Kidney (tissue), 14 donors: ENCODE data around the gene SYCE1L. TPM values are rescaled to one million over a fixed set of nuclear protein-coding genes. Genes with fewer than 3 reads are reported as not detected.

Source experiments
- DNase-seq, 5 donors: peaks; one replicate each; pipeline ENCODE4 v3.0.0-alpha.2; 2013 to 2020
- FAIRE-seq: peaks from 2 replicates; lab custom pipeline; 2012; peaks lifted over from hg19 to GRCh38; lab: Jason Lieb, UNC
- H3K27ac ChIP-seq, 2 donors: one replicate each; pipeline ENCODE4 v1.7.0; 2013; ENCODE audit warnings: low read depth in 2 of 2, low read length in 2 of 2, inconsistent platforms in 1 of 2
- H3K27me3 ChIP-seq: one replicate; pipeline ENCODE4 v1.7.1; 2013; ENCODE audit warnings: low read length, inconsistent platforms; ENCODE audit not compliant: control insufficient read depth, insufficient read depth
- H3K36me3 ChIP-seq, 3 donors: one replicate each; pipeline versions ENCODE4 v1.7.0 to v1.7.1; 2013; ENCODE audit warnings: low read length in 3 of 3, control low read depth in 1 of 3, inconsistent platforms in 1 of 3; ENCODE audit not compliant: insufficient read depth in 3 of 3, control insufficient read depth in 2 of 3
- H3K4me1 ChIP-seq, 3 donors: one replicate each; pipeline versions ENCODE4 v1.7.0 to v1.7.1; 2013; ENCODE audit warnings: low read length in 3 of 3, inconsistent platforms in 1 of 3, low read depth in 1 of 3; ENCODE audit not compliant: control insufficient read depth in 2 of 3, insufficient read depth in 2 of 3
- H3K4me3 ChIP-seq, 3 donors: one replicate each; pipeline versions ENCODE4 v1.7.0 to v1.8.1; 2013; ENCODE audit warnings: low read length in 3 of 3, control low read depth in 1 of 3, inconsistent platforms in 1 of 3
- H3K9ac ChIP-seq, 3 donors: one replicate each; pipeline versions ENCODE4 v1.7.0 to v1.7.1; 2013; ENCODE audit warnings: low read length in 3 of 3, control low read depth in 1 of 3, inconsistent platforms in 1 of 3
- H3K9me3 ChIP-seq, 3 donors: one replicate each; pipeline versions ENCODE4 v1.7.0 to v1.7.1; 2013; ENCODE audit warnings: low read length in 3 of 3, control low read depth in 1 of 3, inconsistent platforms in 1 of 3; ENCODE audit not compliant: control insufficient read depth in 2 of 3, insufficient read depth in 1 of 3
- CTCF ChIP-seq: IDR thresholded peaks from 3 replicates; pipeline ENCODE4 v1.5.1; 2012; ENCODE audit warnings: mild to moderate bottlenecking, moderate library complexity, borderline replicate concordance; ENCODE audit not compliant: insufficient read depth; ENCODE audit errors: extremely low read depth
- intact Hi-C: fragments of 100-400 bp; cut with DNase I; formaldehyde crosslinking; loops from one replicate; pipeline ENCODE4 v1.11.1; 2022
- polyA plus RNA-seq: library from polyadenylated mRNA; stranded (reverse); fragments of 350-450 nt; fragmentation: Illumina TruSeq; extraction: RNeasy Lipid Tissue Mini Kit (QIAGEN cat#74804); gene quantifications from one replicate; pipeline ENCODE4 v1.2.3, GENCODE V29; 2014; ENCODE audit warnings: low read depth, low replicate concordance; ENCODE audit not compliant: insufficient read depth
- total RNA-seq: library from RNA; stranded (reverse); fragmentation: NEBNext Ultra II Directional; extraction: Animal tissue kit (Norgen Biotek cat#: 25700); gene quantifications from one replicate; pipeline ENCODE4 v1.2.1, GENCODE V29; 2021
- donor health status: control.
- donor health status: control.
- donor health status: control.
- donor health status: control.
- donor health status: control.
- donor health status: DM: yes; HTN: yes; CAD: no.
- donor health status: Normal renal cell carcinoma (clear cell type).

Gene SYCE1L
- total and polyA plus RNA-seq, 2 donors from 2014 or later = 7.1 to 9.7 TPM

DNA sequence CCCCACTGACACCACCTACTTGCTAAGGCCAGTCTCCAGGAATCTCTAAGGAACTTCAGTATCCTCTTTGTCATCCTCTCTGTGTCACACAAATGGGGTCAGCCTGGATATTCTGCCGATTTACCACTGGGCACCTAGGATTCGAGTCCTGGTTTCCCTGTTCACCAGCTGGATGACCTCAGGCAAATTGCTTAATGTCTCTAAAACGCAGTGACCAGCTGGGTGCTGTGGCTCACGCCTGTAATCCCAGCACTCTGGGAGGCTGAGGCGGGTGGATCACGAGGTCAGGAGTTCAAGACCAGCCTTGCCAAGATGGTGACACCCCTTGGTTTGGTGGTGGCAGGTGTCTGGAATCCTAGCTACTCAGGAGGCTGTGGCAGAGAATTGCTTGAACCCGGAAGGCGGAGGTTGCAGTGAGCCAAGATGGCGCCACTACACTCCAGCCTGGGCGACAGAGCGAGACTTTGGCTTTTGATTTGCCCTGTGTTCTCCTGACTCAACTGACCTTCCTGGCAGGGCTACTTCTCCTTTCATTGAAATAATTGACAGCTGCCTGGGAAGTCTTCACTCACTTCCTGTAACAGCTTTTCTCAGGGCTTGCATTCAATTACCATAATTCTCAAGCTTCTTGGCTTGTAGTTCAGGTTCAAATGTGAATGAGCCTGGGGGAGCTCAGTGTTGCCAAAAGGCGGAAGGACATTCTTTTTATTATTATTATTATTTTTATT lies 15.4 kb downstream of the SYCE1L start:
- DNase-seq (no peak), FAIRE-seq (no peak)

GRCh38 chr16:77219437-77219836 lies 20.2 kb downstream of the SYCE1L start:
- Histone ChIP-seq H3K4me1 (no peaks in the 10 kb centered on the region), H3K4me3 (no peak overlapping the region), H3K27me3 (no peaks in the 10 kb centered on the region), H3K9ac (no peak overlapping the region), H3K36me3 (no peaks in the 10 kb centered on the region), H3K9me3 (no peaks in the 10 kb centered on the region), H3K27ac (no peak overlapping the region)
- DNase-seq = no peak
- no peak for TF ChIP-seq CTCF
- FAIRE-seq = no peak
- intact Hi-C loops = no loop called here

More for the DNA sequence above, 15.4 kb downstream of the SYCE1L start:
- Histone ChIP-seq H3K9me3 (no peaks in the 10 kb centered on the region), H3K27me3 (no peaks in the 10 kb centered on the region), H3K27ac (no peak overlapping the region), H3K36me3 (no peaks in the 10 kb centered on the region), H3K9ac (no peak overlapping the region), H3K4me3 (no peak overlapping the region), H3K4me1 (peaks cover 0 to 3% (median 0%) of the 10 kb centered on the region in 3 donors)
- intact Hi-C loops = no loop called here
- no peak for TF ChIP-seq CTCF

- no peak for FAIRE-seq
- intact Hi-C loops = no loop called here
- Histone ChIP-seq H3K27me3 (no peaks in the 10 kb centered on the region), H3K36me3 (no peaks in the 10 kb centered on the region), H3K27ac (no peak overlapping the region), H3K9me3 (no peaks in the 10 kb centered on the region), H3K9ac (no peak overlapping the region), H3K4me3 (no peak overlapping the region), H3K4me1 (no peaks in the 10 kb centered on the region)
- TF ChIP-seq CTCF = no peak
- no peak for DNase-seq
These were observed 21.2 kb downstream of the SYCE1L start for GRCh38 chr16:77220427-77220826.

DNA sequence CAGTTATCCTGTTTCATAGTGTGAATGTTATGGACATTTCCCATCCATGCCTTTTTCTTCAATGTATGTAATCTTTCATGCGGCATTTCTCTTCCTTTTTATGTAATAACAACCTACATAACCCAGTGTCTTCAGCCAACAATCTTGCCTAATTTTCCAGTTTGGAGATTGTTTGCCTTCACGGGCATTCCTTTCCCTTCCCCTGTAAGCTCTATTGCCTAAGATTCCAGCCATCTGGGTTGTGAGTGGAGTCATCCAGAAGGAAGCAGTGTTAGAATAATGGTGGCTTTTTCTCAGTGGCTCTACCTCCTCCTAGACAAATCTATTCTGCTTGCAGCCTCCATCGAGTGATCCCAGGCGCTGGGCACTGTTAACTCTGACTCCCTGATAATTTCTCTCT lies 22.3 kb downstream of the SYCE1L start:
- no peak for TF ChIP-seq CTCF
- Histone ChIP-seq H3K4me1 (no peaks in the 10 kb centered on the region), H3K4me3 (no peak overlapping the region), H3K27me3 (no peaks in the 10 kb centered on the region), H3K9ac (no peak overlapping the region), H3K9me3 (no peaks in the 10 kb centered on the region), H3K36me3 (no peaks in the 10 kb centered on the region), H3K27ac (no peak overlapping the region)
- intact Hi-C loops = no loop called here
- FAIRE-seq (no peak), DNase-seq (no peak)
